Glutamatergic neuron (in vitro differentiated cells): ENCODE measurements around the gene JOSD1. TPM values are rescaled to one million over a fixed set of nuclear protein-coding genes. Genes with fewer than 3 reads are reported as not detected.
A peak's percentile ranks its signal among the peaks of the same experiment; 100 is the strongest.

Source experiments
- DNase-seq: peaks from one replicate; pipeline ENCODE4 v3.0.0; 2022
- H3K27ac Mint-ChIP-seq: one replicate; pipeline ENCODE4 v1.8.0; 2020; ENCODE audit warnings: mild to moderate bottlenecking, mixed read lengths, inconsistent platforms; ENCODE audit not compliant: unreplicated experiment
- H3K27me3 Mint-ChIP-seq: one replicate; pipeline ENCODE4 v1.8.0; 2020; ENCODE audit warnings: mild to moderate bottlenecking, moderate library complexity, mixed read lengths, inconsistent platforms; ENCODE audit not compliant: unreplicated experiment
- H3K36me3 Mint-ChIP-seq: one replicate; pipeline ENCODE4 v1.8.0; 2020; ENCODE audit warnings: mild to moderate bottlenecking, mixed read lengths, inconsistent platforms; ENCODE audit not compliant: unreplicated experiment
- H3K4me1 Mint-ChIP-seq: one replicate; pipeline ENCODE4 v1.8.0; 2020; ENCODE audit warnings: mild to moderate bottlenecking, low read depth, mixed read lengths, inconsistent platforms; ENCODE audit not compliant: unreplicated experiment
- H3K4me3 Mint-ChIP-seq: one replicate; pipeline ENCODE4 v1.8.0; 2020; ENCODE audit warnings: mild to moderate bottlenecking, mixed read lengths, inconsistent platforms; ENCODE audit not compliant: unreplicated experiment
- H3K9me3 Mint-ChIP-seq: one replicate; pipeline ENCODE4 v1.8.0; 2020; ENCODE audit warnings: mild to moderate bottlenecking, moderate library complexity, mixed read lengths, inconsistent platforms; ENCODE audit not compliant: unreplicated experiment
- total RNA-seq: library from RNA; stranded (reverse); fragmentation: NEBNext Ultra II Directional; extraction: Animal tissue kit (Norgen Biotek cat#: 25700); gene quantifications from one replicate; pipeline ENCODE4 v1.2.1, GENCODE V29; 2021; ENCODE audit not compliant: unreplicated experiment
- TF ChIP-seq, protein P1 (sequence below): fragments of 200-600 bp; sonication (generic); IDR thresholded peaks from one replicate; pipeline ENCODE4 v1.5.0; 2021; ENCODE audit not compliant: partially characterized antibody, unreplicated experiment

JOSD1 gene
- total RNA-seq, 1 donor from 2014 or later: 51.0 TPM

DNA sequence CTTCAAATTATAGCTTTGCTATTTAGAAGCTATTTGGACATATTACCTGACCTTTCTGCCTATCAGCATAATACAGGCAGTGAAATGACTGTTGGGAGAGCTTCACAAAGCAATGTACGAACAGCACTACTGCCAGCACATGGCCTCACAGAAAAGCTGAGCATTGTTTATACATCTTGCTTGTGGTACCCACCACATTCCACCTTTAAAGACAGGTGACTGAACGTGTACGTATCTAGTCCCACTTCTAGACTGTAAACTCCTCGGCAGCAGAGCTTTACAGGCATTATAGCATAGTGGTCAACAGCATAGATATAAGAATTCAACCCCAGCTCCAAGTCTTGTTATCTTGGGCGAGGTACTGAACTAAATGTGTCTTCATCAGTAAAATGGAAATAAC, 1.6 kb downstream of the JOSD1 start:
- TF ChIP-seq, protein P1, sequence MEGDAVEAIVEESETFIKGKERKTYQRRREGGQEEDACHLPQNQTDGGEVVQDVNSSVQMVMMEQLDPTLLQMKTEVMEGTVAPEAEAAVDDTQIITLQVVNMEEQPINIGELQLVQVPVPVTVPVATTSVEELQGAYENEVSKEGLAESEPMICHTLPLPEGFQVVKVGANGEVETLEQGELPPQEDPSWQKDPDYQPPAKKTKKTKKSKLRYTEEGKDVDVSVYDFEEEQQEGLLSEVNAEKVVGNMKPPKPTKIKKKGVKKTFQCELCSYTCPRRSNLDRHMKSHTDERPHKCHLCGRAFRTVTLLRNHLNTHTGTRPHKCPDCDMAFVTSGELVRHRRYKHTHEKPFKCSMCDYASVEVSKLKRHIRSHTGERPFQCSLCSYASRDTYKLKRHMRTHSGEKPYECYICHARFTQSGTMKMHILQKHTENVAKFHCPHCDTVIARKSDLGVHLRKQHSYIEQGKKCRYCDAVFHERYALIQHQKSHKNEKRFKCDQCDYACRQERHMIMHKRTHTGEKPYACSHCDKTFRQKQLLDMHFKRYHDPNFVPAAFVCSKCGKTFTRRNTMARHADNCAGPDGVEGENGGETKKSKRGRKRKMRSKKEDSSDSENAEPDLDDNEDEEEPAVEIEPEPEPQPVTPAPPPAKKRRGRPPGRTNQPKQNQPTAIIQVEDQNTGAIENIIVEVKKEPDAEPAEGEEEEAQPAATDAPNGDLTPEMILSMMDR: no peak
- H3K27ac Mint-ChIP-seq: no peak overlapping the region
- H3K4me1 Mint-ChIP-seq: peaks cover 22% of the 10 kb centered on the region
- H3K9me3 Mint-ChIP-seq: peaks cover 18% of the 10 kb centered on the region
- H3K27me3 Mint-ChIP-seq: peaks cover 11% of the 10 kb centered on the region
- H3K4me3 Mint-ChIP-seq: peak overlapping the region; percentile 92
- no peaks in the 10 kb centered on the region for H3K36me3 Mint-ChIP-seq
- DNase-seq: no peak

DNA sequence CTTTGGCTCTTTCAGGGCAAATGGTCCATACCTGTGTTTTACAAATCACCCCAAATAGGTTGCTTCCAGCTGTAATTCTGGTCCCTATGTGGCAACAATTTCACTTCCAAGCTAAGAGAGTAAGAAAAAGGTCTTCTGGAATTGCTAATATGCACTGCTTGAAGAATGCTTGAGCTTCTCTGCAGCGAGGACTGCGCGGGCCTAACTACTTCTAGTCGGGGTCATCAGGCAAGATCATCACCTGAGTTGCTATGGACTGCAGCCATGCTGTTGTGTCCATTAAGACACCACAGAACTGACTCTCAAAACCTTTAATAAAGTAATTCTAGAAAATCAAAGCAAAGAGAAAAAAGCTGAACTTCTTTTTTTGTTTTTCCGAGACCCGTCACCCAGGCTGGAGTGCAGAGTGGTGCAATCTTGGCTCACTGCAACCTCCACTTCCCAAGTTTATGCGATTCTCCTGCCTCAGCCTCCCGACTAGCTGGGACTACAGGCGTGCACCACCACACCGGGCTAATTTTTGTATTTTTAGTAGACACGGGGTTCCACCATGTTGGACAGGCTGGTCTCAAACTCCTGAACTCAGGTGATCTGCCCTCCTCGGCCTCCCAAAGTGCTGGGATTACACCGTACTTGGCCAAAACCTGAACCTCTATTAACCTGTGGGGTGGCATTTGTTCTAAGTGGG, 2.2 kb downstream of the JOSD1 start:
- Mint-ChIP-seq H3K9me3 (peaks cover 18% of the 10 kb centered on the region), H3K27me3 (peaks cover 11% of the 10 kb centered on the region), H3K36me3 (no peaks in the 10 kb centered on the region), H3K4me1 (peaks cover 22% of the 10 kb centered on the region), H3K4me3 (peak overlapping the region; percentile 92), H3K27ac (peak overlapping the region; percentile 22)
- TF ChIP-seq, protein P1: no peak
- DNase-seq: no peak

DNA sequence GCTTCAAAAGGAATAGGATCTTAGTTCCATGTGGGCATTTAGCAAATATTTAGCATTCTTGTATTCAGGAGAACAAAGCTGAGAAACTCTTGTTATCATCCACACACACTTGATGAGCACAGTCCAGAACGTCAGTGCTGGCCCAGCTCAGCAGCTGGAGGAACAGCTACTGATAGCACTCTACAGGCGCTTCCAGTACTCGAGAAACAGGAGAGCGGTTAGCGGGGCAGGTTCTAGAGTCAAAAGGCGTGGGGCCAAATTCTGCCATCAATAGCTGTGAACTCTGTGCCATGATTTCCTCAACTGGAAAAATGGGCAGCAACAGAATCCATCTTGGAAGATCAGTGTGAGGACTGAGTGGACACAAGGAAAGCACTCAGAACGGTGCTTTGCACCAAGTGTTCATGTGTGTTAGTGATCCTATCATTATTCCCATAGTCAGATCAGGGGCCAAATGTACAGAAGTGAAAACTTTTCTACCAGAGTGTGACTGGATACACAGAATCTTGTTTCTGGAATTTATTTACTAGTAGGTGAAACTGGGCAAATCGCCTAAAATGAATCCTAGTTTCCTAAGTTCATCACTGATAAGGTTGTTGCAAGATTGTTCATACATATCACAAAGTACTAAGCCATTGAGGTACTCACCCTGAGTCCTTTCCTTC, 3.2 kb downstream of the JOSD1 start:
- Mint-ChIP-seq H3K36me3 (no peaks in the 10 kb centered on the region), H3K27me3 (peaks cover 11% of the 10 kb centered on the region), H3K4me1 (peaks cover 22% of the 10 kb centered on the region), H3K27ac (no peak overlapping the region), H3K4me3 (peak overlapping the region; percentile 92), H3K9me3 (peaks cover 18% of the 10 kb centered on the region)
- TF ChIP-seq, protein P1: no peak
- no peak for DNase-seq

DNA sequence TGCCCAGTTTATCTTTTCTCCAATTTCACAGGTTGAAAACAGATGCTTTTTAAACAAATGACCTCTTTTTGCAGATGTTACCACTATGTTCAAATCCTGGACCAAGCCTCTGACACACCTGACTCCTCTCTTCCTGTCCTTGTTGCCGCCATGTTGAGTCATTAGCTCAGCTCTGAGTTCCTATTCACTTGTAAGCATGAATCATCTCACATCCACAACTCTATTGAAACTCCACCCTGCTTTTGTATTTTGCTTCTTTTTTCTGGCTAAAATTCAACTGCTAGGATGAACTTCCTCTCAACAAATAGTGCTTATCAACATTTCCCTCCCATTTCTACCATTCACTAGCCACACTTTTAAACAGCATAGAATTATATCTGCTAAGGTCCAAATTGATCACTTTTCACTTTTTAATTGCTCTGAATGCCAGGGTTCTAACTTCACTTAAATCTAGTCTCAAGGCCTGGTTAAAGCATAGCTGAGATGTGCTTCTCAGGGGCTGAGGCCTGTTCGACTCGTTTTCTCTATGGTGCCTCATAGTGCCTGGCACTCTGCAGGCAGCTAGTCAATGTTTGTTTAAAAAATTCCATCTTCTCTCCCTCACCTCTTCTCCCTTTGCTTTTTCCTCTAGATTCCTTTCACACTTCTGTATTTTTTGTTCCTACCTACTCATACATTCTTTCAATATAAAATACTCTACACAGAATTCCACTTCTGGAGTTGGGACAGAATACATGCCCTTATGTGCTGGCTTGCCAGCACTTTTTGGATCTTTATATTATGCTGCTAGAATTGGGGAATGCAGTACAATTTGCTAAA, 3.9 kb downstream of the JOSD1 start:
- Mint-ChIP-seq H3K27ac (peak overlapping the region; percentile 4), H3K9me3 (peaks cover 17% of the 10 kb centered on the region), H3K36me3 (peaks cover under 1% of the 10 kb centered on the region), H3K27me3 (peaks cover 10% of the 10 kb centered on the region), H3K4me1 (peaks cover 22% of the 10 kb centered on the region), H3K4me3 (peak overlapping the region; percentile 92)
- TF ChIP-seq, protein P1: no peak
- no peak for DNase-seq

DNA sequence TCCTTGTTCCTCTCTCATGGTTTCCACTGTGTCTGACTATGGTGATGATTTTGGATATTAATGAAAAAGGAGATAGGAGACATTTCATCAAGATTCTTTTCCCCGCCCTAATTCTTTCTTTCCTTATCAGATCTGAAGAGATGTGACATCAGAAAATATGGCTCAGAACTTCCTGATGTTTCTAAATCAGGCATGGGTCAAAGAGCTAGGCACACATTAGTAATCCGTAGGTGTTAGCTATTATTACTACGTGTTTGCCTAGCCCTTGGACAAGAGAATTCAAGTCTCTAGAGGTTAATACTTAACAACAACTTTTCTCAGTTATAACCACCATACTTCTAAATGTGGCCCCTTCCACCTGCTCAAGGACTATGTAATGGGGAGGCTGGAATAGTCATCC, 5.8 kb downstream of the JOSD1 start:
- H3K36me3 Mint-ChIP-seq: peaks cover 7% of the 10 kb centered on the region
- DNase-seq: no peak
- H3K27ac Mint-ChIP-seq: no peak overlapping the region
- H3K4me3 Mint-ChIP-seq: no peak overlapping the region
- H3K9me3 Mint-ChIP-seq: peaks cover 6% of the 10 kb centered on the region
- peaks cover 2% of the 10 kb centered on the region for H3K27me3 Mint-ChIP-seq
- TF ChIP-seq, protein P1: no peak
- H3K4me1 Mint-ChIP-seq: peaks cover 22% of the 10 kb centered on the region
